HepG2 (cell line): ENCODE data around the gene ADAM10. TPM values are rescaled to one million over a fixed set of nuclear protein-coding genes. Genes with fewer than 3 reads are reported as not detected.

Experiments
- ARNT ChIP-seq: fragments of 450-650 bp; IDR thresholded peaks from 2 replicates; pipeline ENCODE4 v1.6.1; 2017
- EZH2 ChIP-seq: conservative IDR thresholded peaks from 2 replicates; pipeline ENCODE4 v1.6.1; 2012; ENCODE audit warnings: mild to moderate bottlenecking, low read depth, low read length, moderate library complexity
- HHEX ChIP-seq: IDR thresholded peaks from 2 replicates; pipeline ENCODE4 v1.6.1; 2016; ENCODE audit warnings: control low read depth
- HNRNPK ChIP-seq: fragments of 200-400 bp; formaldehyde crosslinking; IDR thresholded peaks from 2 replicates; pipeline ENCODE4 v1.6.1; 2018; ENCODE audit warnings: low read length, low read depth, moderate library complexity, mild to moderate bottlenecking; ENCODE audit not compliant: poor library complexity, severe bottlenecking
- MTA1 ChIP-seq: sonication (generic); formaldehyde crosslinking; IDR thresholded peaks from 2 replicates; pipeline ENCODE4 v1.4.0; 2020; ENCODE audit warnings: missing genetic modification reagents, mild to moderate bottlenecking, borderline replicate concordance
- NAIF1 ChIP-seq: sonication (generic); formaldehyde crosslinking; IDR thresholded peaks from 2 replicates; pipeline ENCODE4 v1.5.0; 2020; ENCODE audit warnings: mild to moderate bottlenecking, missing genetic modification reagents, borderline replicate concordance
- NFE2L2 ChIP-seq: fragments of 150-350 bp; IDR thresholded peaks from 2 replicates; pipeline ENCODE4 v1.6.1; 2014; ENCODE audit warnings: low read length
- RFXANK ChIP-seq: IDR thresholded peaks from 2 replicates; pipeline ENCODE4 v1.6.1; 2016
- SMAD1 ChIP-seq: sonication (generic); formaldehyde crosslinking; IDR thresholded peaks from 2 replicates; pipeline ENCODE4 v1.4.0; 2020; ENCODE audit warnings: missing genetic modification reagents, low read depth, mild to moderate bottlenecking, borderline replicate concordance
- SNAPC2 ChIP-seq: sonication (generic); formaldehyde crosslinking; IDR thresholded peaks from 2 replicates; pipeline ENCODE4 v1.8.1; 2022; ENCODE audit warnings: mild to moderate bottlenecking, missing genetic modification reagents
- ZBTB1 ChIP-seq: sonication (generic); formaldehyde crosslinking; IDR thresholded peaks from 2 replicates; pipeline ENCODE4 v1.4.0; 2020; ENCODE audit warnings: missing genetic modification reagents, borderline replicate concordance
- ZFP36L2 ChIP-seq: sonication (generic); formaldehyde crosslinking; IDR thresholded peaks from 2 replicates; pipeline ENCODE4 v1.4.0; 2020; ENCODE audit warnings: missing genetic modification reagents
- ZKSCAN5 ChIP-seq: sonication (generic); formaldehyde crosslinking; IDR thresholded peaks from 2 replicates; pipeline ENCODE4 v1.5.1; 2020; ENCODE audit warnings: mild to moderate bottlenecking, missing genetic modification reagents
- ZNF230 ChIP-seq: sonication (generic); formaldehyde crosslinking; IDR thresholded peaks from 2 replicates; pipeline ENCODE4 v1.4.0; 2020; ENCODE audit warnings: mild to moderate bottlenecking, missing genetic modification reagents
- ZNF232 ChIP-seq: sonication (generic); formaldehyde crosslinking; IDR thresholded peaks from 2 replicates; pipeline ENCODE4 v1.4.0; 2020; ENCODE audit warnings: missing genetic modification reagents, borderline replicate concordance
- ZNF451 ChIP-seq: sonication (generic); formaldehyde crosslinking; IDR thresholded peaks from 2 replicates; pipeline ENCODE4 v1.5.0; 2020; ENCODE audit warnings: mild to moderate bottlenecking, missing genetic modification reagents
- ZNF775 ChIP-seq: sonication (generic); formaldehyde crosslinking; IDR thresholded peaks from 2 replicates; pipeline ENCODE4 v1.4.0; 2020; ENCODE audit warnings: missing genetic modification reagents, mild to moderate bottlenecking, moderate library complexity, borderline replicate concordance
- polyA plus RNA-seq, 8 experiments: library from polyadenylated mRNA; depleted of rRNA in 3 of 8; stranded (reverse) in 7 of 8; unstranded in 1 of 8; fragments of >200 nt; fragmentation: Illumina TruSeq in 4 of 8; extraction: Trizol in 4 of 8; gene quantifications; 2 replicates each; pipeline versions ENCODE4 v1.2.1 to v1.2.3, GENCODE V29; 2011 to 2016; ENCODE audit warnings: low read depth in 4 of 8, missing spikeins in 1 of 8, mixed read lengths in 1 of 8; ENCODE audit not compliant: insufficient read depth in 1 of 8
- total RNA-seq, 5 experiments: library from RNA; depleted of rRNA; stranded (reverse); fragments of >200 nt; fragmentation: Illumina TruSeq; extraction: Trizol; gene quantifications; 2 replicates each; pipeline ENCODE4 v1.2.3, GENCODE V29; 2016; ENCODE audit warnings: low read depth in 1 of 5
- TF ChIP-seq, protein P1 (sequence below): sonication (generic); formaldehyde crosslinking; IDR thresholded peaks from 2 replicates; pipeline ENCODE4 v1.4.0; 2020; ENCODE audit warnings: mild to moderate bottlenecking, missing genetic modification reagents
- TF ChIP-seq, protein P2 (sequence below): sonication (generic); formaldehyde crosslinking; IDR thresholded peaks from 2 replicates; pipeline ENCODE4 v1.5.1; 2020; ENCODE audit warnings: missing genetic modification reagents, mild to moderate bottlenecking, borderline replicate concordance
- TF ChIP-seq, protein P3 (sequence below): sonication (generic); IDR thresholded peaks from 2 replicates; pipeline ENCODE4 v1.6.1; 2016; ENCODE audit warnings: low read depth, borderline replicate concordance
- TF ChIP-seq, protein P4 (sequence below): sonication (generic); formaldehyde crosslinking; IDR thresholded peaks from 2 replicates; pipeline ENCODE4 v1.8.0; 2022; ENCODE audit warnings: mild to moderate bottlenecking, missing genetic modification reagents, moderate library complexity
- TF ChIP-seq, protein P5 (sequence below): sonication (generic); formaldehyde crosslinking; IDR thresholded peaks from 2 replicates; pipeline ENCODE4 v1.4.0; 2020; ENCODE audit warnings: missing genetic modification reagents, borderline replicate concordance

ADAM10 gene
- total and polyA plus RNA-seq, 2 of the 13 experiments (the other 11 are each of a cell fraction or from before 2014, with no cell fraction given), result 92.7 to 125 TPM

DNA sequence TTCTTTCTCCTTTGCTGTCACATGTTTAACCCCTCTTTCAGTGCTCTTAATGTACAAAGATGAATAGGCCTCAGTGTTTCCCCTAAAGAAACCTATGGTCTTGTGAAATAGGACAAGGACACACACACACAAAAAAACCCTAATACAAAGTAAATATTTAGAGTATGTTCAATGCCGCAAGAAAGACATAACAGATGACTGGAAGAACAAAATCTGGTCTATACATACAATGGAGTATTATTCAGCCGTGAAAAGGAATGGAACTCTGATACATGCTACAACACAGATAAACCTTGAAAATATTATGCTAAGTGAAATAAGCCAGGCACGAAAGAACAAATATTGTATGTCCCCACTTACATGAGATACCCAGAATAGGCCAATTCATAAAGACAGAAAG is 123.1 kb downstream of the ADAM10 start (continued):
- TF ChIP-seq, protein P1, sequence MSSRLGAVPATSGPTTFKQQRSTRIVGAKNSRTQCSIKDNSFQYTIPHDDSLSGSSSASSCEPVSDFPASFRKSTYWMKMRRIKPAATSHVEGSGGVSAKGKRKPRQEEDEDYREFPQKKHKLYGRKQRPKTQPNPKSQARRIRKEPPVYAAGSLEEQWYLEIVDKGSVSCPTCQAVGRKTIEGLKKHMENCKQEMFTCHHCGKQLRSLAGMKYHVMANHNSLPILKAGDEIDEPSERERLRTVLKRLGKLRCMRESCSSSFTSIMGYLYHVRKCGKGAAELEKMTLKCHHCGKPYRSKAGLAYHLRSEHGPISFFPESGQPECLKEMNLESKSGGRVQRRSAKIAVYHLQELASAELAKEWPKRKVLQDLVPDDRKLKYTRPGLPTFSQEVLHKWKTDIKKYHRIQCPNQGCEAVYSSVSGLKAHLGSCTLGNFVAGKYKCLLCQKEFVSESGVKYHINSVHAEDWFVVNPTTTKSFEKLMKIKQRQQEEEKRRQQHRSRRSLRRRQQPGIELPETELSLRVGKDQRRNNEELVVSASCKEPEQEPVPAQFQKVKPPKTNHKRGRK, result no peak
- TF ChIP-seq ZNF230 (CRISPR knock-in tag) (no peak), ARNT (no peak), HHEX (CRISPR knock-in tag) (no peak), EZH2 (no peak), SNAPC2 (no peak), NAIF1 (CRISPR knock-in tag) (no peak), ZBTB1 (CRISPR knock-in tag) (no peak), ZFP36L2 (no peak), ZKSCAN5 (CRISPR knock-in tag) (no peak), RFXANK (no peak), ZNF451 (CRISPR knock-in tag) (no peak), NFE2L2 (no peak), MTA1 (CRISPR knock-in tag) (no peak), HNRNPK (no peak), ZNF775 (no peak), ZNF232 (CRISPR knock-in tag) (no peak), SMAD1 (CRISPR knock-in tag) (no peak)
- TF ChIP-seq, protein P2, sequence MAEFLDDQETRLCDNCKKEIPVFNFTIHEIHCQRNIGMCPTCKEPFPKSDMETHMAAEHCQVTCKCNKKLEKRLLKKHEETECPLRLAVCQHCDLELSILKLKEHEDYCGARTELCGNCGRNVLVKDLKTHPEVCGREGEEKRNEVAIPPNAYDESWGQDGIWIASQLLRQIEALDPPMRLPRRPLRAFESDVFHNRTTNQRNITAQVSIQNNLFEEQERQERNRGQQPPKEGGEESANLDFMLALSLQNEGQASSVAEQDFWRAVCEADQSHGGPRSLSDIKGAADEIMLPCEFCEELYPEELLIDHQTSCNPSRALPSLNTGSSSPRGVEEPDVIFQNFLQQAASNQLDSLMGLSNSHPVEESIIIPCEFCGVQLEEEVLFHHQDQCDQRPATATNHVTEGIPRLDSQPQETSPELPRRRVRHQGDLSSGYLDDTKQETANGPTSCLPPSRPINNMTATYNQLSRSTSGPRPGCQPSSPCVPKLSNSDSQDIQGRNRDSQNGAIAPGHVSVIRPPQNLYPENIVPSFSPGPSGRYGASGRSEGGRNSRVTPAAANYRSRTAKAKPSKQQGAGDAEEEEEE (CRISPR knock-in tag), result no peak
- TF ChIP-seq, protein P3, sequence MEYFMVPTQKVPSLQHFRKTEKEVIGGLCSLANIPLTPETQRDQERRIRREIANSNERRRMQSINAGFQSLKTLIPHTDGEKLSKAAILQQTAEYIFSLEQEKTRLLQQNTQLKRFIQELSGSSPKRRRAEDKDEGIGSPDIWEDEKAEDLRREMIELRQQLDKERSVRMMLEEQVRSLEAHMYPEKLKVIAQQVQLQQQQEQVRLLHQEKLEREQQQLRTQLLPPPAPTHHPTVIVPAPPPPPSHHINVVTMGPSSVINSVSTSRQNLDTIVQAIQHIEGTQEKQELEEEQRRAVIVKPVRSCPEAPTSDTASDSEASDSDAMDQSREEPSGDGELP, result 0 out of 2 replicates have a peak, but pooled peaks have one; percentile 21
- TF ChIP-seq, protein P4, sequence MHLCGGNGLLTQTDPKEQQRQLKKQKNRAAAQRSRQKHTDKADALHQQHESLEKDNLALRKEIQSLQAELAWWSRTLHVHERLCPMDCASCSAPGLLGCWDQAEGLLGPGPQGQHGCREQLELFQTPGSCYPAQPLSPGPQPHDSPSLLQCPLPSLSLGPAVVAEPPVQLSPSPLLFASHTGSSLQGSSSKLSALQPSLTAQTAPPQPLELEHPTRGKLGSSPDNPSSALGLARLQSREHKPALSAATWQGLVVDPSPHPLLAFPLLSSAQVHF (CRISPR knock-in tag), result no peak
- TF ChIP-seq, protein P5, sequence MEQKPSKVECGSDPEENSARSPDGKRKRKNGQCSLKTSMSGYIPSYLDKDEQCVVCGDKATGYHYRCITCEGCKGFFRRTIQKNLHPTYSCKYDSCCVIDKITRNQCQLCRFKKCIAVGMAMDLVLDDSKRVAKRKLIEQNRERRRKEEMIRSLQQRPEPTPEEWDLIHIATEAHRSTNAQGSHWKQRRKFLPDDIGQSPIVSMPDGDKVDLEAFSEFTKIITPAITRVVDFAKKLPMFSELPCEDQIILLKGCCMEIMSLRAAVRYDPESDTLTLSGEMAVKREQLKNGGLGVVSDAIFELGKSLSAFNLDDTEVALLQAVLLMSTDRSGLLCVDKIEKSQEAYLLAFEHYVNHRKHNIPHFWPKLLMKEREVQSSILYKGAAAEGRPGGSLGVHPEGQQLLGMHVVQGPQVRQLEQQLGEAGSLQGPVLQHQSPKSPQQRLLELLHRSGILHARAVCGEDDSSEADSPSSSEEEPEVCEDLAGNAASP, result no peak
